T follicular helper cell (primary cell): ENCODE results near the gene EFCAB12.
"Not testable (repeated sequence)": the region's sequence is repeated elsewhere in the genome, so short reads cannot be mapped to it uniquely, and the experiment has no call there.

Experiments
- DNase-seq: peaks from one replicate; pipeline ENCODE4 v3.0.0-alpha.2; 2020; ENCODE audit warnings: low read depth

Gene EFCAB12

GRCh38 chr3:129393760-129394564, 34.5 kb downstream of the EFCAB12 start:
- DNase-seq = not testable (repeated sequence)

- no peak for DNase-seq
These were observed 35.2 kb downstream of the EFCAB12 start for GRCh38 chr3:129393271-129393670.

GRCh38 chr3:129392106-129392887, 36.1 kb downstream of the EFCAB12 start:
- not testable (repeated sequence) for DNase-seq

DNA sequence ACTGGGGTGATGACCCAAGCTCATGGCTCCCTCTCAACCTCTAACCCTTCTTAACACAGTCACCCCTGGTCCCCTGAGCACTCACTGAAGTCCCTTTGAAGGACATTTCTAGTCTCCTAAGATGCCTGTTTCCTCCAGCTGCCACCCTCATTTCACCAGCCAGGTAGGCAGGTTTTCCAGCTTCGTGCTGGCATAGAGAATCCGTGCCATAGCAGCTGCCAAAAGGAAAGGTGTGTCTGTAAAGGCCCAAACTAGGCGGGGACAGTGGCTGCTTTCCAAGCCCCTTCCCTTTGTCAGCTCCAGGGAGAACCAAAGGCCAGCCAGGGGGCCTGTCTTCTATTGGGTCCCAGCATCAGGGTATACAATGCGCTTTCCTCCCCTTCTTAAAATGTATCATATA, 36.9 kb downstream of the EFCAB12 start:
- not testable (repeated sequence) for DNase-seq

GRCh38 chr3:129389572-129389937, 38.9 kb downstream of the EFCAB12 start:
- no peak for DNase-seq

DNA sequence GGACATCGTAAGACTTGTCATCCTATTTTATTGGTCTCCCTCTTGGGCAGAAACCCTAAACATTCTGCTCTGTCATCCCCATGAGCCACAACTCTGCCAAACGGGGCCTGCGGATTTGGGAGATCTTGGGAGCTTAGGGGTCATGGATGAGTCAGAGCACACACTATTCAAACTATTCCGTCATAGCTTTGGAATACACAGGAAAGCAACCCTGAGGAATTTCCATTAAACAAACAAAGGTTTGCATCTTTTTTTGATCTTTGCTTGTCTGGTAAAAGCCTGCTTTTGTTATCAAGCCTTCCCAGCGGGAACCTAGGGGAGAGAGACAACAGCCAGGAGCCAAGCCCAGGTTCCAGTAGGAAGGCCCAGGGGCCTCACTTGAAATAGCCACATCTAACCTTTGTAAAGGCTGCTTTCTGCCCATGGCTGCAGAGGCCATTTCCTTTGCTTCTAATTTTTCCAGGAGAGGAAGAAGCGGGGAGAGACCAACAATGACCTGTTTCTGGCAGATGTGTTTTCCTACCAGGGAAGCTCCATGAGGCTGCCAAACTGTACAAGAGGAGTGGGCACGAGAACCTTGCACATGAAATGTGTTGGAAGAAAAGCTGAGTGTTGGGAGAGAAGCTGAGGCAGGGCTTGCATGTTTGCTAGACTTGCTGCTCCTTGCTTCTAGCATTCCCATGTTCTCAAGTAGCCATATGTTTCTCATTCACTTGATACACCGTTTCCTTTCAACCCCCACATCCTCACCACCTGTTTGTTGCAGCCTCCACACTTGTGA, 39.5 kb downstream of the EFCAB12 start:
- not testable (repeated sequence) for DNase-seq

GRCh38 chr3:129387487-129387886, 40.9 kb downstream of the EFCAB12 start:
- DNase-seq = no peak

- DNase-seq = no peak
These were observed 41.5 kb downstream of the EFCAB12 start for GRCh38 chr3:129386984-129387383.

GRCh38 chr3:129385507-129385906, 42.9 kb downstream of the EFCAB12 start:
- not testable (repeated sequence) for DNase-seq

DNA sequence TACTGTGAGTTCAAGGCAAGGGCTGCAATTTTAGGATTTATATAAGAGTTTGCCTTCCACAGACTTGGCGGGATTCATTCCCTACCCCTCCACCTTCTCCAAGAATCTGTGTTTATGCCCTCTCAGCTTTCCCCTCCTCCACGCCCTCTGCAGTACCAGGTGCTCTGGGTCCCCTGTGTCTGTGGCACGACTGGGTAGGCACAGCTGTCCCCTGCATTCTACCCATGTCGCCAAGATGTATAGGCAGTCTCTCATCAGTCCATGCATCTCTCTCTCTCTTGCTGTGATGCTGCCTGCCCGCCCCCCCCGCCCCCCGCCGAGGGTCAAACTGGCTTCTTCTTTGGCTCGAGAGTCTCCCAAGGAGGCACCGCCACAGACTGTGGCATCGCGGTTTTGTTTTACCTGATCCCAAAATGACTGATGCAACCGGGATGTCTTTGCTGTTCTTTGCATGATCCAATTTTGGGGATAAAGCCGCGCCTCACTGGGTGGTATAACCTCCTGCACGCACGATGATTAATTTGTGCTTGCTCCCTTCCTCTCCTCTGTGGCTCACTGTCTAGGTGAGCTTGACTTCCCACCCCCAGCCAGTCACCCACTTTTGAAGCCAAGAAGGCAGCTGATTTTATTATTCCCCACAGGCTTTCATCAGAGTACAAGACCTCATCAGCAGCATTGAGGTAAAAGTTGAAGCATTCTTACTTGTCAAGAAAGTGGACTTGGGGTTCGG, 43.7 kb downstream of the EFCAB12 start:
- DNase-seq = no peak

DNA sequence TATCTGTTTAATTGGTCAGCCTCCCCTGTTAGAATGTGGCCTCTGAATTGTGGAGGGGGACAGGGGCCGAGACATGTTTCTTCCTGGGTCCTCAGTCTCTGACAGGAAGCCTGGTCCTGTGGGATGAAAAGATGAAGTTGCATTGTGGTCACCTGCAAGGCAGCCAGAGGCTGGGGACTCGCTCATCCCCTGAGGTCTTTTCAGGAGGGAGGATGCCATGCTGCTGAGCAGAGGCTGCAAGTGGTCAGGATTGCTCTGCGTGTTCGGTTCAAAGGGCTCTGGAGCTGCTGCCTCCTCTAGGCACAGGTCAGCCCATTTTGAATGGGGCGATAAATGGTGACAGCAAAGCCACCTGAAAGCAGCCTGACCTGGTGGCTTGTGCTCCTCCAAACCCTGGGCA, 44.3 kb downstream of the EFCAB12 start:
- DNase-seq = not testable (repeated sequence)

DNA sequence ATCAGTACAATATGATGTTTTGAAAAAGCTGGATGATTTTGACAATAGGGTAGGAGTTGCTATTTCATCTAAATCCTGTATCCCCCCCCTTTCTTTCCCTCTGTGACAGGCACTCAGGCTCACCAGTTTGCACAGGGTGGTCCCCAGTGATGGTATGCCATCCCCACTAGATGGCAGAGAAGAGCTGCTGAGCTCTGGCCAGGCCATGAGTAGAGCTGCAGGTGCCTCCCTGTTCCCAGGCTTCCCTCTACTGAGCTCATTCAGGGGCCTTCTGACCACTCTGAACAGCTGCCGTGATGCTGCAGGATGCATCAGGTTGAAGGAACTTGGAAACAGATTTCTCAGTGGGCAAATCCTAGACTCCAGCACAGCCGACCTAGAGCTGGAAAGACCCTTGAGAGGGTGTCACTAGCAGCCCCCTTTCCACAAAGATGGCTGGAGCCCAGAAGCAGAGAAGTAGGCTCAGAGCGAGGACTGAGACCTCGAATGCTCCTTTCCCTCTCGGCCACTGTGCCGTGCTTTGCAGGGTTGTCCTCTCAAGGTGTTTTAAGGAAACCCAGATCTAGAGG, 45.1 kb downstream of the EFCAB12 start:
- peak; percentile 12 for DNase-seq

DNA sequence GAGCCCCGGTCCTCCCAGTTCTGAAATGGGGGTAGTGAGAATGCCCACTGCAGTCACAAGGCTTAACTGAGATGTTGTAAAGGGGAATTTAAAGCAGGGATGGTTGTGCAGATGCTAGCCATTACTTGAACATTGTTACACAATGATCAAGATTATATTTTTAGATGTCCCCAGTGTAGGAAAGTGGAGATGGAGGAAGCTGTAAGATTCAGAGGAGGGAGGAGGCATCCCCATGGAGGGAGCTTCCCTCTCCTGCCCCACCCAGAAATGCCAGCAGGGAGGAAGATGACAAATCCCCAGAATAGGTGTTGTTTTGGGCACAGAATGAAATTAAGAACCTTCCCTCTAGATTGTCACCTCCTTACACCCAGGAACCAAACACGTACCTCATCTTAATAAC, 46.1 kb downstream of the EFCAB12 start:
- no peak for DNase-seq

- DNase-seq = no peak
These were observed 48.7 kb downstream of the EFCAB12 start for GRCh38 chr3:129379582-129380358.

- no peak for DNase-seq
These were observed 49.5 kb downstream of the EFCAB12 start for GRCh38 chr3:129378949-129379348.

GRCh38 chr3:129377615-129378014, 50.8 kb downstream of the EFCAB12 start:
- DNase-seq = no peak

- no peak for DNase-seq
These were observed 53.3 kb downstream of the EFCAB12 start for GRCh38 chr3:129375099-129375498.

GRCh38 chr3:129371041-129371826, 57.2 kb downstream of the EFCAB12 start:
- DNase-seq = no peak

DNA sequence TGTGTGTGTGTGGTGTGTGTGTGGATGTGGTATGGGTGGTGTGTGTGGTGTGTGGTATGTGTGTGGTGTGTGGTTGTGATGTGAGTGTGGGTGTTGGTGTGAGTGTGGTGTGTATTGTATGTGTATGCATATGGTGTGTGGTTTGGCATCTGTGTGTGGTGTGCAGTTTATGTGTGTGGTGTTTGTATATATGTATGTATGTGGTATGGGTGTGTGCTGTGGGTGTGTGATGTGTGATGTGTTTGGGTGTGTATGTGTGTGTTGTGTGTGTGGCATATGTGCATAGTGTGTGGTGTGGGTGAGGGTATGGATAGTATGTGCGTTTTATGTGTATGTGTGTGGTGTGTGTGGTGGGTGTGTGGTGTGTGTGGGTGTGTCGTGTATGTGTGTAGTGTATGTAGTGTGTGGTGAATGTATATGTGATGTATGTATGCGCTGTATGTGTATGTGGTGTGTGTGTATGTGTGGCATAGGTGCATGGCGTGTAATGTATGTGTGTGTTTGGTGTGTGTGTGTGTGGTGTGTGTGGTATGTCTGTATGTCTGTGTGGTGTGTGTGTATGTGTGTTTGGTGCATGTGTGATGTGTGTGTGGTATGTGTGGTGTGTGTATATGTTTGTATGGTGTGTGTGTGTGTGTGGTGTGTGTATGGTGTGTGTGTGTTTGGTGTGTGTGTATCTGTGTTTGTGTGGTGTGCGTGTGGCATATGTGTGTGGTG, 58.0 kb downstream of the EFCAB12 start:
- DNase-seq = no peak
